Upper lobe of left lung (tissue), 6 donors: ENCODE data around the gene ALG1L2. TPM values are rescaled to one million over a fixed set of nuclear protein-coding genes. Genes with fewer than 3 reads are reported as not detected.
"Not testable (repeated sequence)": the region's sequence is repeated elsewhere in the genome, so short reads cannot be mapped to it uniquely, and the experiment has no call there.

Experiments
- ATAC-seq, 2 donors: fragments of 200-7000 bp; cut with Tn5 transposase; one replicate each; pipeline ENCODE4 v1.9.1; 2022; ENCODE audit warnings: mild to moderate bottlenecking in 2 of 2, moderate library complexity in 2 of 2; ENCODE audit not compliant: low FRiP score in 2 of 2
- DNase-seq, 2 donors: peaks; one replicate each; pipeline ENCODE4 v3.0.0-alpha.2; 2019 to 2020
- H3K27ac ChIP-seq, 4 donors: fragments of 200-600 bp; sonication (generic); one replicate each; pipeline ENCODE4 v1.5.1; 2016 to 2019
- H3K27me3 ChIP-seq, 4 donors: fragments of 200-600 bp; sonication (generic); one replicate each; pipeline ENCODE4 v1.5.1; 2017 to 2019
- H3K36me3 ChIP-seq, 4 donors: fragments of 200-600 bp; sonication (generic); one replicate each; pipeline ENCODE4 v1.5.1; 2016 to 2019
- H3K4me1 ChIP-seq, 4 donors: fragments of 200-600 bp; sonication (generic); one replicate each; pipeline ENCODE4 v1.5.1; 2018 to 2019
- H3K4me3 ChIP-seq, 4 donors: fragments of 200-600 bp; sonication (generic); one replicate each; pipeline ENCODE4 v1.5.1; 2017 to 2019; ENCODE audit warnings: mild to moderate bottlenecking in 2 of 4, moderate library complexity in 1 of 4
- H3K9me3 ChIP-seq, 4 donors: fragments of 200-600 bp; sonication (generic); one replicate each; pipeline ENCODE4 v1.5.1; 2018 to 2019
- CTCF ChIP-seq, 6 experiments: fragments of 450-650 bp in 4 of 6; fragments of 200-600 bp in 2 of 6; sonication (generic) in 2 of 6; IDR thresholded peaks; one replicate each; pipeline ENCODE4 v1.5.1; 2016 to 2019; ENCODE audit warnings: antibody characterized with exemption in 6 of 6
- EP300 ChIP-seq, 4 donors: sonication (generic); formaldehyde crosslinking; IDR thresholded peaks; one replicate each; pipeline ENCODE4 v1.5.1; 2017; ENCODE audit warnings: antibody characterized with exemption in 4 of 4, control low read depth in 2 of 4
- POLR2A ChIP-seq, 4 donors: fragments of 450-650 bp; IDR thresholded peaks; one replicate each; pipeline ENCODE4 v1.5.1; 2016 to 2017; ENCODE audit warnings: antibody characterized with exemption in 4 of 4, mild to moderate bottlenecking in 2 of 4
- POLR2AphosphoS5 ChIP-seq, 2 donors: sonication (generic); formaldehyde crosslinking; IDR thresholded peaks; one replicate each; pipeline ENCODE4 v1.5.1; 2017; ENCODE audit warnings: antibody characterized with exemption in 2 of 2
- WGBS, 2 donors: methylation state at CpG; one replicate each; pipeline ENCODE4 v1.1.5; 2017 to 2018; 5-methylcytosine and 5-hydroxymethylcytosine counted together
- total RNA-seq, 6 donors: library from RNA; depleted of rRNA in 4 of 6; stranded (reverse); fragments of >200 nt in 4 of 6; gene quantifications; one replicate each; pipeline versions ENCODE4 v1.1.0 to v1.2.1, GENCODE V29; 2016 to 2021
- donor health status: DM: no; HTN: no; CAD: no; lungs with moderate emphysema.
- donor health status: DM: no; HTN: yes; CAD: no; lungs with severe emphysema.

The ALG1L2 gene
- total RNA-seq, 6 donors from 2014 or later = 0.83 to 2.1 (median 1.3) TPM; not detected in 3

GRCh38 chr3:130085881-130086280, 4.2 kb downstream of the ALG1L2 start:
- ATAC-seq (peak in 1 of 2 donors; percentile 6), DNase-seq (no peak)
- 45 to 70% methylated on average over 6 of the region's 6 CpGs for WGBS, 2 donors
- TF ChIP-seq CTCF (IDR thresholded peaks at IDR 0.05) = no peak
- no peak for TF ChIP-seq POLR2A (IDR thresholded peaks at IDR 0.05)
- no peak for TF ChIP-seq EP300 (IDR thresholded peaks at IDR 0.05)
- no peak for TF ChIP-seq POLR2AphosphoS5 (IDR thresholded peaks at IDR 0.05)
- Histone ChIP-seq H3K27me3 (no peaks in the 10 kb centered on the region), H3K4me3 (no peak overlapping the region), H3K36me3 (no peaks in the 10 kb centered on the region), H3K9me3 (no peaks in the 10 kb centered on the region), H3K27ac (no peak overlapping the region), H3K4me1 (no peaks in the 10 kb centered on the region)

- H3K4me3 ChIP-seq, H3K27me3 ChIP-seq, H3K4me1 ChIP-seq, H3K36me3 ChIP-seq, H3K27ac ChIP-seq, DNase-seq, H3K9me3 ChIP-seq: not testable (repeated sequence)
- ATAC-seq = peak in 1 of 2 donors; percentile 40
- 53 to 54% methylated on average over 2 of the region's 2 CpGs for WGBS, 2 donors
Measured at GRCh38 chr3:130086628-130087027, 5.0 kb downstream of the ALG1L2 start.

GRCh38 chr3:130088061-130088460, 6.4 kb downstream of the ALG1L2 start:
- Histone ChIP-seq H3K9me3 (no peaks in the 10 kb centered on the region), H3K36me3 (no peaks in the 10 kb centered on the region), H3K27ac (no peak overlapping the region), H3K4me1 (no peaks in the 10 kb centered on the region), H3K4me3 (no peak overlapping the region), H3K27me3 (no peaks in the 10 kb centered on the region)
- WGBS, 2 donors = 55 to 71% methylated on average over 2 to 4 of the region's 4 CpGs
- DNase-seq = no peak
- TF ChIP-seq POLR2A (IDR thresholded peaks at IDR 0.05) (no peak), EP300 (IDR thresholded peaks at IDR 0.05) (no peak), CTCF (IDR thresholded peaks at IDR 0.05) (no peak), POLR2AphosphoS5 (IDR thresholded peaks at IDR 0.05) (no peak)
- ATAC-seq = no peak

- H3K4me3 ChIP-seq, H3K36me3 ChIP-seq, ATAC-seq, DNase-seq, H3K27ac ChIP-seq, H3K27me3 ChIP-seq, H3K9me3 ChIP-seq: not testable (repeated sequence)
- 70 to 75% methylated on average over 3 of the region's 3 CpGs for WGBS, 2 donors
- peaks cover under 1 to 15% (median 11%) of the 10 kb centered on the region in 4 donors for H3K4me1 ChIP-seq
Measured at GRCh38 chr3:130090681-130091080, 9.1 kb downstream of the ALG1L2 start.

GRCh38 chr3:130091958-130092357, 10.3 kb downstream of the ALG1L2 start:
- Histone ChIP-seq H3K27me3 (no peaks in the 10 kb centered on the region), H3K4me1 (peaks cover 2 to 15% (median 11%) of the 10 kb centered on the region in 4 donors), H3K36me3 (no peaks in the 10 kb centered on the region), H3K4me3 (no peak overlapping the region), H3K27ac (no peak overlapping the region), H3K9me3 (no peaks in the 10 kb centered on the region)
- ATAC-seq (no peak), DNase-seq (peak in 1 of 2 donors; percentile 67)
- 93 to 96% methylated on average over 5 to 14 of the region's 14 CpGs for WGBS, 2 donors
- TF ChIP-seq POLR2A (IDR thresholded peaks at IDR 0.05) (no peak), POLR2AphosphoS5 (IDR thresholded peaks at IDR 0.05) (no peak), CTCF (IDR thresholded peaks at IDR 0.05) (no peak), EP300 (IDR thresholded peaks at IDR 0.05) (no peak)

- Histone ChIP-seq H3K4me1 (peaks cover 2 to 15% (median 11%) of the 10 kb centered on the region in 4 donors), H3K9me3 (no peaks in the 10 kb centered on the region), H3K27ac (peak overlapping the region in 2 of 4 donors; percentile 7 to 71), H3K27me3 (no peaks in the 10 kb centered on the region), H3K36me3 (no peaks in the 10 kb centered on the region), H3K4me3 (peak overlapping the region in 2 of 4 donors; percentile 18 to 23)
- DNase-seq = peak; percentile 45 to 77
- TF ChIP-seq POLR2AphosphoS5 (IDR thresholded peaks at IDR 0.05) = no peak
- no peak for TF ChIP-seq POLR2A (IDR thresholded peaks at IDR 0.05)
- TF ChIP-seq CTCF (IDR thresholded peaks at IDR 0.05) = no peak
- no peak for TF ChIP-seq EP300 (IDR thresholded peaks at IDR 0.05)
- 63 to 67% methylated on average over 11 to 16 of the region's 16 CpGs for WGBS, 2 donors
- no peak for ATAC-seq
Measured at GRCh38 chr3:130093741-130094391, 12.2 kb downstream of the ALG1L2 start.

GRCh38 chr3:130094491-130094941, 12.9 kb downstream of the ALG1L2 start:
- not testable (repeated sequence) for H3K27me3 ChIP-seq, ATAC-seq, H3K36me3 ChIP-seq, H3K9me3 ChIP-seq
- H3K27ac ChIP-seq = peak overlapping the region in 3 of 4 donors; percentile 7 to 71 (median 7)
- peaks cover 2 to 15% (median 11%) of the 10 kb centered on the region in 4 donors for H3K4me1 ChIP-seq
- peak; percentile 50 to 83 for DNase-seq
- WGBS, 2 donors = 58 to 72% methylated on average over 4 to 9 of the region's 11 CpGs
- H3K4me3 ChIP-seq = peak overlapping the region in 1 of 4 donors; percentile 23

- H3K4me3 ChIP-seq, H3K9me3 ChIP-seq, H3K36me3 ChIP-seq, ATAC-seq, H3K27me3 ChIP-seq: not testable (repeated sequence)
- peak; percentile 15 to 39 for DNase-seq
- H3K27ac ChIP-seq = peak overlapping the region in 1 of 4 donors; percentile 9
- peaks cover 2 to 15% (median 11%) of the 10 kb centered on the region in 4 donors for H3K4me1 ChIP-seq
- 27 to 30% methylated on average over 8 to 11 of the region's 11 CpGs for WGBS, 2 donors
Measured at GRCh38 chr3:130095858-130096257, 14.2 kb downstream of the ALG1L2 start.
